NCI-H2029 treated with DMSO at 0.1 percent for 48 hours (cell line): Measurements from ENCODE around the gene CD226.
"Not testable (repeated sequence)": the region's sequence is repeated elsewhere in the genome, so short reads cannot be mapped to it uniquely, and the experiment has no call there.

Experiments
- DNase-seq: peaks from one replicate; lab custom pipeline; 2025; lab: John Stamatoyannopoulos, UW

CD226 gene

GRCh38 chr18:69947361-69948133 is at the start of gene CD226:
TSS of gene CD226 (minus strand) at chr18:69947873. CDS start at chr18:69947406, 467 bp downstream.
- no peak for DNase-seq

DNA sequence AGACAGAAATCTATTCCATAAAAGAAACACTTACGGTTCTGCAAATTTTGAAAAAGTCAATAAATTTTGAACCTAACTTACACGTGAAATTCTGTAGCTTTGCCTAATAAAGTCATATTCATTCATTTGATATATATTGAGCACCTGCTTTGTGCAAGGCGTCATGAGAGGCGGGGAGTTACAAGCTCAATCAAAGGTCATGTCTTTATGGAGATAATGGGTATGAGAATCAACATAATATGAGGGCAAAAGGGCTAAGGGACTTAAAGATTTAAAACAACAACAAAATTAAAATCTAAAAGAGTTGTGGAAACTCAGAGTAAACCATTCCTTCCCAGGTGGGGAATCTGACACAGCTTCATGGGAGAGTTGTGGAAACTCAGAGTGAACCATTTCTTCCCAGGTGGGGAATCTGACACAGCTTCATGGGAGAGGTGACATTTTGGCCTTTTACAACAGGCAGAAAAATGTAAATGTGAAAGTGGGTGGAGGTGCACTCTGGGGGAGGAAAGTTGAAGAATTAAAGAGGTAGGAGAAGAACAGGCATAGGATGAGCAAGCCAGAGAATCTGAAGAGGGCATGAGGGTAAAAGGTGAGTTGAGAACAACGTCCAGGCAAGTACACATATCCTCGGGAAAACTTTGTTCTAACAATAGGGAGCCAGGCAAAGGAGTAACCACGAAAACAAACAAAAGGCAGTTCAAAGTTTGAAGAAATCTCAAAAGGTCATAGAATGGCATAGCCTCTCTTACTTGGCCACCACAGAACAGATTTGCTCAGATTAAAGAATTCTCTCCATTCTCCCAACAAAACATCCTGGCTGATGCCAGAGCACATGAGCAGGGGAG is 49.5 kb upstream of the CD226 start:
- no peak for DNase-seq

- no peak for DNase-seq
Observed at GRCh38 chr18:69996417-69996816, 48.7 kb upstream of the CD226 start.

DNA sequence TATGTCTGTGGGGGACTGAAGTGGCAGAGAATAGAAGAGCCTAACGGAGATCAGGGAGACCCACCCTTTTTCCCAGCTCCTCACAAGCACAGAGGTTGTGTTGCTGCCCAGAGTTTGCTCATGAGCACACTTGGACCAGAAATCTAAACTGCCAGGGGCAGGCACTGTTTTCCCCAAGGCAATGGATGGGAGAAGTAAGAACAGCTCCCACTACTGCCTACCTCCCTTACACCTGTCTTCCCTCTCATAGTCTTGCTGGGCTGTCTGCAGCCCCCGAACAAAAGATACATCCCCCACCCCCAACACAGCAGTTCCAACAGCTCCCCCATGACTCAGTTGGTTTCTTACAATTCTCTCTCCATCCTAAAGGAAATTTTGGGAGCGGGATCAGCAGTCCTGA is 48.1 kb upstream of the CD226 start:
- DNase-seq, result no peak

GRCh38 chr18:69992776-69993175 is 45.1 kb upstream of the CD226 start:
- DNase-seq, result no peak

GRCh38 chr18:69987870-69988269 is 40.2 kb upstream of the CD226 start:
- DNase-seq, result no peak

GRCh38 chr18:69985239-69985638 is 37.6 kb upstream of the CD226 start:
- no peak for DNase-seq

DNA sequence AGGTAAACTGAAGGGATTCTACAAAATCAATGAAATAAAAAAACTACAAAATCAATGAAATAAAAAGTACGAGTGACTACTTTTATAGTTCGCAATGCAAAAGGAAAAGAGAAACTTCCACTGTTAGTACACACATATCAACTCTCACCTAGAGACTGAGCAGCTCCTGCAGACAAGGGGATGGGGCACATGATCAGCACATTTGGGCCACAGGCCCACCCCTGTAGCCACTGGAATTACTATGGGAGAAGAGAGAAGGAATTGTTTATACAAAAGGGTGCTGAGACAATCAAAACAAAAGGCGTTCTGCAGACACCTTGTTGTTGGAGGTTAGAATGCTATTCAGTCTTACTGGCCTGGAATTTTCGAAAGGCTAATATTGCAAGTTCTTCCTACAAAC is 34.7 kb upstream of the CD226 start:
- DNase-seq, result no peak

DNA sequence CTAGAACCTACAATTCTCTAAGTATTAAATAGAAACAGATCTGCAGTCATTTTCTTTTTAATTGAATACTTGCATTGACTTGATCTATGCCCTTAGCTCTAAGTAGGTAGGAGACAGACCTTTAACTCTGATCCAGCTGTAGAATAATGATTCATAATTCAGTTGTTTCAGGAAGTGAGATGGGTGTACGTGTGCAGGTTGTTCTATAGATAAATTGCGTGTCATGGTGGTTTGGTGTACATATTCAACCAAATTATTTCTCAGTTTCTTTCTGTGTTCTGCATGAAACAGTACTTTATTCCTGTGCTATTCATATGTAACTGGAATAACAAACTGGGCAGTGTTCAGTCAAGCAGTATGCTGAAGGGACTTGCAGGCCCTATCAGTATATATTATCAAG is 34.3 kb upstream of the CD226 start:
- DNase-seq, result no peak

DNA sequence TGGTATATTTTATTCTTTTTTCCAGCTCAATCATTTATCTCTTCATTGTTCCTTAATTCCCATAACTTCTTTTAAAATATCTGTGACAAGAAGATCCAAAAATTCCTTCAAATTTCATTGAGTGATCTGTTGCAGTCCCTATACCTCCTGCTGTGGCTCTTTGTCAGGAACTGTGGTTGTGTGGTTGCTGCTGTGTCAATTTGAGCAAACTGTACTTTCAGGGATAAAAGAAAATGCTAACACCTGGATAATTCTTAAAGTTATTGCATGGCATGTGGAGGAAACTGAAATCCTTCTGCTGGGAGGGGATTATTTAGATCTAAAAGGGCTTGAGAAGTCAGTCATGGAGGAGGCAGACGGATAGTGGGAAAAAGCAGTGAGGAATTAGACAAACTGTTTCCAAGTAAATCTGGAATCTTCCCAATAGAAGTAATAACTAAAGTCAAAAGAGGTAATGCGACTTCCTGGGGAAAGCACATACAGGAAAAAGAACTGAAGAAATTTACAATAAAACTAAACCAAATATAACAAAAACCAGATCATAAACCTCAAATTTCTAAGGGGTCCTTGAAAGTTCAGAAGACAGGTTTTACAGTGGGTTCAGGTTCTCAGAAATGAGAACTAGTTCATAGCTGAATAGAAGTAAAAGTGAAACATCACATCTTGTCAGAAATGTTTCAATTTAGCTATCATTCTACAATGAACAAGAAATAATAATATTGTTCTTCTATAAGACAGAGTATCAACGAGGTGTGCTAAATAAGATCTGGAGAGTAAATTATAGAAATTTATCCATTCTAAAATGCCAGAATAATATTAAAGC is 33.5 kb upstream of the CD226 start:
- DNase-seq, result no peak

DNA sequence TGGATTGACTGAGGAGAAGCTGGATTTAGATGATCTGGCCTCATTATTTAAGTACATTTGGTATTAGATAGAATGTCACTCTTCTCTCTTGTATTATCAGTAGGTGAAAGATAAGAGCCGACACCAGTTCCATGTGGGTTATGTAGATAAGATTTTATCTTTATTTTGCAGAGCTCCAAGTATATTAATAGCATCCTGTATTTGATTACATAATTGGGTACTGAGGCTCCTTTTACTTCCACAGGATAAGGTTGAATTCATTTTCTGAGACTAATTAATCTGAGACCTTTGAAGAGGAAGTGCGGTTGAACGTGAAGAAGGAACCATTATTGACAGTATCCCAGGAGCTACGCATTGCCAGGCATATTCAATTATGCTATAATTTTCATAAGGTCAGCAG is 32.8 kb upstream of the CD226 start:
- no peak for DNase-seq

DNA sequence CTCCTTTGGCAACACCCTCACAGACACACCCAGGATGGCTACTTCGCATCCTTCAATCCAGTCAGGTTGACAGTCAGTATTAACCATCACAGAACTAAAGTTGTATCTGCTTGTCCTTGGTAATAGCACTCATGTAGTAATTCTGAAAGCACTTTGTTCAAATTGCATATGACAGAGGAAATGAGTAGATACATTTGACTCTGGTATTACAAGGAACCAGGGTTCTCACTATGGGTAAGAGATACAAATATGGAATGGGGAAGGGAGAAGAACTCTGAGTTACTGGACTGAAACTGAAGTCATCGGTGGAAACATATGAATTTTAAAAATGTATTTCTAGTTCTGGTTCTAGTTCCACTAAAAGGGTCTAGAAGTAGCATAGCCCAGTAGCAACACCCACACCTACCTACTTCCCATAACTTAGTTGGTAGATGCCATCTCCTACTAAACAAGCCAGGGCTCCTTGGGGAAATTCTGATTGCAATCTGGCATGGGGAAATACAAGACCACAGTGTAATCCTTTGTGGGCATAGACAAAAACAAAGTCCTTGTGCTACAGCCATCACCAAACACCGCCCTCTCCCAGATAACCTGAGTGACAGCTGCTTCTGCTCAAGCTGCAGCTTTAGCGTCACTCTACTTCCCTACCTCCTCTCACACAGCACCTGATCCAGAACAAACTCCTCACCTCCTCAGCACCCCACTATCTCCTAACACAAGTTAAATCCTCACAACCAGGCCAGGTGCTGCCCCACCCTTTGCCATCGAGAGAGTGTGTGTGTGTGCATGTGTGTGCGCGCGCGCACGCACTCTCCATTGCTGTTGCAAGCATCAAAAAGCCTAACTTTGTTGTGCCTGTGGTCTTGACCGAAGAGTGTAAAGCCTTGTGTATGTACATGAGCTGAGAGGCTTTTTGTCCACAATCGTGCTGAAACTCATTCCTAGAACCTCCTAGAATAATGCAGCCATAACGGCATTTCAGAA is 31.4 kb upstream of the CD226 start:
- DNase-seq, result no peak

DNA sequence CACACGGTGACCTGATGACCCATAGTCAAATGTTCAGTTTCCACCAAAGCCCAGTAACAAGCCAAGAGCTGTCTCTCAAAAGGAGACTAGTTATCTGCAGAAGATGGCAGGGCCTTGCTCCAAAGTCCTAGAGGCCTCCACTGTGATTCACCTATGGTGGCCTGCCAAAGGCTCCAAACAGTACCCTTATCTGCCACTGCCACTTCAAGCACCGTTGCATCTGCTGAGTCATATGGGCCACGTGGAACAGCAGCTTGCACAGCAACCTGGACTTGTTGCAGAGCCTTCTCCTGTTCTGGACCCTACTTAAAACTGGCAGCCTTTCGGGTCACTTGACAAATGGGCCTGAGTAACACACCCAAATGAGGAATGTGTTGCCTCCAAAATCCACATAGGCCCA is 27.6 kb upstream of the CD226 start:
- DNase-seq, result not testable (repeated sequence)

GRCh38 chr18:69974365-69974764 is 26.7 kb upstream of the CD226 start:
- no peak for DNase-seq

GRCh38 chr18:69969491-69969890 is 21.8 kb upstream of the CD226 start:
- DNase-seq, result no peak

GRCh38 chr18:69968039-69968438 is 20.4 kb upstream of the CD226 start:
- no peak for DNase-seq

DNA sequence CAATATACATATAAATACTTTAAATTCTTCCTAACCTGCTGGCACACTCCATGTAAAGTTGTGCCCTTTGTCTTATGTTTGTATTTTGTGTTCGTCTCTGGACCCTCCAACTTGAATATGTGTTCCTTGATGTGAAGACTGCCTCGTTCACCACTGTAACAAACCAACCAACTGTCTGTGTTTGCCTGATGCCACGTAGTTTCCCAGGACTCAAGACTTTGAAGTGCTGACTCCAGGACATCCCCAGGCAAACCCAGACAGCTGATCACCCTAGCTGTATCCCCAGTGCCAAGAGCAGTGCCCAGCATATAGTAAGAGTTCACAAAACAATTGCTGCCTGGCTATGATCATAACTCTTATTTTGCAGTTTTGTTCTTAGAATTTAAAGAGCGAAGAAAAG is 15.5 kb upstream of the CD226 start:
- no peak for DNase-seq

DNA sequence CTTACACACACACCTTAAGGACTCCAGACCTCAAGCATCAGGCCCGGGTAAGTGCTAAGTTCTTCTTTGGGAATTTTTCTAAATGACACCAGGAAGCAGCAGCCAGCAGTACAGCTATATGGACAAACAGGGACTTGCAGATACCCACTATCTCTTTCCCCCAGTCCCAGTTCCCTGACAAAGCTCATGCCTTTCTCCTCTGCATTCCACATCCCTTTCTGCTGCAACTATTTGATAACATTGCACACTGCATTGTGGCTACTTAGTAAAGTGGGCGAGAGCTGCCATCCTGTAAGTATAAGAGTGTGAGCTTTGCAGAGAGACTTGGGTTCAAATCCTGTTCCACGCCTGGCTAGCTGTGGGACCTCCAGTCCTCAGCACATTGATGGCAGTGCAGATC is 14.0 kb upstream of the CD226 start:
- no peak for DNase-seq

GRCh38 chr18:69958422-69958821 is 10.7 kb upstream of the CD226 start:
- no peak for DNase-seq

- no peak for DNase-seq
Observed at GRCh38 chr18:69957747-69958146, 10.1 kb upstream of the CD226 start.
